ENCODE measurements around the gene BICDL1.

- no peak for TF ChIP-seq POLR2A (IDR thresholded peaks at IDR 0.05)
- TF ChIP-seq CTCF (IDR thresholded peaks at IDR 0.05) = no peak
Measured at GRCh38 chr12:120132054-120132836, 143.2 kb downstream of the BICDL1 start.

All from testis (tissue), 2 donors.